Smooth muscle cell of the coronary artery (primary cell): ENCODE data around the gene KRT6B. TPM values are rescaled to one million over a fixed set of nuclear protein-coding genes. Genes with fewer than 3 reads are reported as not detected.

ENCODE experiments used
- total RNA-seq: library from RNA; depleted of rRNA; stranded (reverse); fragments of >200 nt; gene quantifications from 2 replicates; pipeline ENCODE4 v1.2.3, GENCODE V29; 2014; ENCODE audit warnings: low replicate concordance

Gene KRT6B
- not detected in 2 replicates for total RNA-seq

GRCh38 chr12:52452101-52452500, at the start of gene KRT6B:
KRT6B (minus strand) TSS chr12:52452146; CDS start chr12:52452078, 68 bp downstream.

GRCh38 chr12:52493172-52493571, 41.2 kb upstream of the KRT6B start, which contains the start of gene KRT6A:
KRT6A (minus strand) TSS chr12:52493257; CDS start chr12:52493188, 69 bp downstream.

GRCh38 chr12:52473768-52474167, 21.8 kb upstream of the KRT6B start, which contains the start of gene KRT6C:
KRT6C (minus strand) TSS chr12:52473805; CDS start chr12:52473737, 68 bp downstream.

GRCh38 chr12:52434081-52434733, 17.7 kb downstream of the KRT6B start, which contains the start of gene KRT75:
KRT75 (minus strand) TSS chr12:52434371; CDS start chr12:52434304, 67 bp downstream.

GRCh38 chr12:52405922-52406385, 46.0 kb downstream of the KRT6B start, which contains the start of gene KRT82:
KRT82 (minus strand) TSS chr12:52406335; CDS start chr12:52406277, 58 bp downstream.

Other genes starting within 250 kb of the KRT6B start
- 5.4 and 533 TPM in 2 replicates for gene KRT7, start 218.9 kb downstream of the KRT6B start, total RNA-seq
- gene KRT86, start 177.5 kb downstream of the KRT6B start, total RNA-seq, result 2.9 TPM in 1 of 2 replicates, not detected in the other
- gene KRT81, start 160.6 kb downstream of the KRT6B start, total RNA-seq, result 0.23 TPM in 1 of 2 replicates, not detected in the other
- gene KRT83, start 130.7 kb downstream of the KRT6B start, total RNA-seq, result not detected in 2 replicates
- gene KRT85, start 84.7 kb downstream of the KRT6B start, total RNA-seq, result not detected in 2 replicates
- gene KRT84, start 66.5 kb downstream of the KRT6B start, total RNA-seq, result not detected in 2 replicates
- gene KRT82, start 45.8 kb downstream of the KRT6B start, total RNA-seq, result not detected in 2 replicates
- gene KRT75, start 17.8 kb downstream of the KRT6B start, total RNA-seq, result not detected in 2 replicates
- gene KRT6C, start 21.7 kb upstream of the KRT6B start, total RNA-seq, result not detected in 2 replicates
- under 0.01 and 1.3 TPM in 2 replicates for gene KRT6A, start 41.1 kb upstream of the KRT6B start, total RNA-seq
- 0.15 TPM in 1 of 2 replicates, not detected in the other for gene KRT5, start 68.2 kb upstream of the KRT6B start, total RNA-seq
- not detected in 2 replicates for gene KRT71, start 101.0 kb upstream of the KRT6B start, total RNA-seq
- gene KRT74, start 121.7 kb upstream of the KRT6B start, total RNA-seq, result not detected in 2 replicates
- gene KRT72, start 149.3 kb upstream of the KRT6B start, total RNA-seq, result not detected in 2 replicates
- gene KRT73, start 166.4 kb upstream of the KRT6B start, total RNA-seq, result not detected in 2 replicates
- gene KRT2, start 200.1 kb upstream of the KRT6B start, total RNA-seq, result not detected in 2 replicates
- gene KRT1, start 228.3 kb upstream of the KRT6B start, total RNA-seq, result not detected in 2 replicates